Measurements from ENCODE around the gene DDX10.

The DDX10 gene

GRCh38 chr11:108835624-108836023 lies 170.8 kb downstream of the DDX10 start:
- no peak for DNase-seq

GRCh38 chr11:108836541-108836940 lies 171.7 kb downstream of the DDX10 start:
- no peak for DNase-seq

GRCh38 chr11:108838102-108838791 lies 173.4 kb downstream of the DDX10 start:
- no peak for DNase-seq

- DNase-seq: no peak
Observed at GRCh38 chr11:108838792-108839105, 173.9 kb downstream of the DDX10 start.

- DNase-seq: no peak
Observed at GRCh38 chr11:108846009-108846408, 181.1 kb downstream of the DDX10 start.

- DNase-seq: no peak
Observed at GRCh38 chr11:108847298-108847990, 182.6 kb downstream of the DDX10 start.

- no peak for DNase-seq
Observed at GRCh38 chr11:108851781-108852180, 186.9 kb downstream of the DDX10 start.

- DNase-seq: no peak
Observed at GRCh38 chr11:108852701-108853100, 187.8 kb downstream of the DDX10 start.

- no peak for DNase-seq
Observed at GRCh38 chr11:108853151-108853550, 188.3 kb downstream of the DDX10 start.

- DNase-seq: no peak
Observed at GRCh38 chr11:108853864-108854263, 189.0 kb downstream of the DDX10 start.

GRCh38 chr11:108854346-108854745 lies 189.5 kb downstream of the DDX10 start:
- DNase-seq: no peak

GRCh38 chr11:108857382-108857781 lies 192.5 kb downstream of the DDX10 start:
- no peak for DNase-seq

GRCh38 chr11:108858622-108859021 lies 193.8 kb downstream of the DDX10 start:
- DNase-seq: no peak

- DNase-seq: no peak
Observed at GRCh38 chr11:108859510-108859909, 194.6 kb downstream of the DDX10 start.

- DNase-seq: no peak
Observed at GRCh38 chr11:108863528-108863927, 198.7 kb downstream of the DDX10 start.

- DNase-seq: no peak
Observed at GRCh38 chr11:108865406-108865805, 200.5 kb downstream of the DDX10 start.

GRCh38 chr11:108866781-108867180 lies 201.9 kb downstream of the DDX10 start:
- no peak for DNase-seq

- DNase-seq: no peak
Observed at GRCh38 chr11:108870373-108871020, 205.6 kb downstream of the DDX10 start.

GRCh38 chr11:108871152-108871551 lies 206.3 kb downstream of the DDX10 start:
- no peak for DNase-seq

- no peak for DNase-seq
Observed at GRCh38 chr11:108871867-108872266, 207.0 kb downstream of the DDX10 start.

- DNase-seq: no peak
Observed at GRCh38 chr11:108872781-108873291, 208.0 kb downstream of the DDX10 start.

- no peak for DNase-seq
Observed at GRCh38 chr11:108873310-108873709, 208.4 kb downstream of the DDX10 start.

- no peak for DNase-seq
Observed at GRCh38 chr11:108873941-108874340, 209.1 kb downstream of the DDX10 start.

- DNase-seq: no peak
Observed at GRCh38 chr11:108875134-108875533, 210.3 kb downstream of the DDX10 start.

All from hippocampal formation (tissue), 2 donors.